ENCODE measurements around the gene BMP6.

DNA sequence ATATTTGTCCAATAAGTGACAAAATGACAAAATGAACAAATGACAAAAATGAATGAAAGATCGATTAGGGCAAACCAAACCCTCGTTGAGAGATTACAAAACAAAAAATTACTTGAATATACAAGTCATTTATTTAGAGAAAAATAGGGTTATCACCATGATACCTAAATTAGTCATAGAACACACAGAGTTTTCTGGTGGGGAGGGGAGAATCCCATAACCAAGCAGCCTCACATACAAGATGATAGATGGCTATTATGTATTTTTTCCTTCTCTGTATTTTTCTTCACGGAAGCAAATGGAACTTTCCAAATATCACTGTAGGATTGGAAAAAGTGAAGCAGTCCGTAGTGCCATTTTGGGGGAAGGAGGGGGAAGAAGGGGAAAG lies 28.5 kb upstream of the BMP6 start:
- TF ChIP-seq CTCF (IDR thresholded peaks at IDR 0.05 in 2 of 3, conservative IDR thresholded peaks at IDR 0.05 in 1 of 3; ENCODE audit: control insufficient read depth in 2 of 3, extremely low read depth in 1 of 3, insufficient read depth in 1 of 3, low read depth in 3 of 3, low read length in 3 of 3) (no peak), CREM (IDR thresholded peaks at IDR 0.05; ENCODE audit: low read depth) (no peak), USF2 (IDR thresholded peaks at IDR 0.05; ENCODE audit: borderline replicate concordance, low read depth, low read length) (no peak), RELA (IDR thresholded peaks at IDR 0.05; ENCODE audit: borderline replicate concordance, partially characterized antibody) (no peak), HDAC2 (IDR thresholded peaks at IDR 0.05) (no peak), CBX5 (IDR thresholded peaks at IDR 0.05; ENCODE audit: low read depth) (no peak), MEF2A (IDR thresholded peaks at IDR 0.05; ENCODE audit: insufficient read depth, low read depth, low read length) (no peak), ESRRA (IDR thresholded peaks at IDR 0.05; ENCODE audit: low read length) (no peak), SIN3A (IDR thresholded peaks at IDR 0.05; ENCODE audit: low read depth, low read length) (no peak), SUPT20H (IDR thresholded peaks at IDR 0.05; ENCODE audit: borderline replicate concordance, control insufficient read depth, low read depth, low read length) (no peak)
